Stimulated activated CD4-positive, alpha-beta T cell treated with anti-CD3 and anti-CD28 coated beads, TNF-alpha, amount 100 ng/mL, for 1 hour (primary cell): ENCODE results near the gene OTOGL.

ENCODE experiments used
- DNase-seq, 3 donors: peaks; one replicate each; pipeline ENCODE4 v3.0.0-alpha.2; 2020; ENCODE audit warnings: low read depth in 3 of 3, low spot score in 1 of 3

The OTOGL gene

DNA sequence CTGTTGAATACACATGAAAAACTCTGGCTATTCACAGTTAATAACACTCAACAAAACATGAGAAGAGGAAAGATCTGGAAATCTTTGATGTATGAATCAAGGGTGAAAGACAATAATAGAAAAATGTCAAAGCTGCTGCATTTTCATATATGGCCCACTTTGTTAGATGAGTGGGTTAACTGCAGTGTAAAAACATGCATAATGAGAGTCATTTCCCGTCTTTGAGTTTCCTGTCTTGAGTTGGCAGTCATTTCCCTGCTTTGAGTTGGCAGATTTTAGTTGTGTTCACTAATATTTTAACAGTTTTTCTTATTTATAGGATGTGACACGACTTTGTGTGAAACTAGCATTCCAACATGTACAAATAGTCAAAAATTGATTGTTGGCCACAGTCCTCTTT lies 256.8 kb downstream of the OTOGL start:
- DNase-seq = no peak

GRCh38 chr12:80359703-80360102 lies 260.4 kb downstream of the OTOGL start:
- DNase-seq = no peak

- DNase-seq = no peak
Observed at GRCh38 chr12:80364056-80364455, 264.7 kb downstream of the OTOGL start.

GRCh38 chr12:80373666-80374065 lies 274.3 kb downstream of the OTOGL start:
- DNase-seq = no peak

- no peak for DNase-seq
Observed at GRCh38 chr12:80374615-80375014, 275.3 kb downstream of the OTOGL start.

GRCh38 chr12:80377140-80377794 lies 277.9 kb downstream of the OTOGL start:
- no peak for DNase-seq

- DNase-seq = no peak
Observed at GRCh38 chr12:80381121-80381520, 281.8 kb downstream of the OTOGL start.

DNA sequence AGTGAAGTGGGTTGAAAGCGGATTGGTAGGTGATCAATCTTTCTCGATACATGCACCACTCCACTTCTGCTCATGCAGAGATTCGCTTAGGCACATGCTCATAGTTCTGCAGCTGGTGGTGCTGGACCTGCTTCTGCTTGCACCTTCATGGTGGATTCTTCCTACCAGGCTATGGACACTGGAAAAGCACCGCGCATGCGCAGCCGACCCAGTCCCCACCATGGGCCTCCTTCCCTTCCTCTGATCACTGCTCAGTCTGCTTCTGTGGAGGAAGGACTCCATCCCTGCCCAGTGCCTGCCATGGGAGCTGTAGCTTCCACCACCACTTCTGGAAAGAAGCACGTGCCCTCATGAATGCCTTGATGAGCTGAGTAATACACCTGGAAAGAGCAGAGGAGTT lies 282.9 kb downstream of the OTOGL start:
- no peak for DNase-seq

GRCh38 chr12:80400571-80400991 lies 301.2 kb downstream of the OTOGL start:
- DNase-seq = no peak

DNA sequence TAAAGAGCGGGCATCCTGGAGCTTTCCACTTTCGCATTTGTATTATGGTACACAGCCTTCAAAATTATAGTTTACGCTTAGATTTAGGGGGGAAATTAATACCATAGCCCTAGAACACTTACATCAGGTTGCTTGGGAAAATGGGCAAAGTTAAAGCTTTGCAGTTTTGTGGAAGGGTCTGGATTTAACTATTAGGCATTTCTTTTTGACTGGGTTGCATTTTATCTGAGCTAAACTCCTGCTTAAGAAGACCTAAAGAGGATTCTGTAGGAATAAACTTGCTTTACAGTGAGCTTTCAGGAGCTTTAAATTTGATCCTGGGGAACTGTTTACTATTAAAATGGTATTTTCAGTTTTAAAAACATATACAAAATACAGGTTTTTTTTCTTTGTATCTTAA lies 301.9 kb downstream of the OTOGL start:
- DNase-seq = no peak

GRCh38 chr12:80404629-80405028 lies 305.3 kb downstream of the OTOGL start:
- DNase-seq = no peak

GRCh38 chr12:80406253-80406652 lies 306.9 kb downstream of the OTOGL start:
- no peak for DNase-seq

- DNase-seq = no peak
Observed at GRCh38 chr12:80411787-80412186, 312.4 kb downstream of the OTOGL start.

DNA sequence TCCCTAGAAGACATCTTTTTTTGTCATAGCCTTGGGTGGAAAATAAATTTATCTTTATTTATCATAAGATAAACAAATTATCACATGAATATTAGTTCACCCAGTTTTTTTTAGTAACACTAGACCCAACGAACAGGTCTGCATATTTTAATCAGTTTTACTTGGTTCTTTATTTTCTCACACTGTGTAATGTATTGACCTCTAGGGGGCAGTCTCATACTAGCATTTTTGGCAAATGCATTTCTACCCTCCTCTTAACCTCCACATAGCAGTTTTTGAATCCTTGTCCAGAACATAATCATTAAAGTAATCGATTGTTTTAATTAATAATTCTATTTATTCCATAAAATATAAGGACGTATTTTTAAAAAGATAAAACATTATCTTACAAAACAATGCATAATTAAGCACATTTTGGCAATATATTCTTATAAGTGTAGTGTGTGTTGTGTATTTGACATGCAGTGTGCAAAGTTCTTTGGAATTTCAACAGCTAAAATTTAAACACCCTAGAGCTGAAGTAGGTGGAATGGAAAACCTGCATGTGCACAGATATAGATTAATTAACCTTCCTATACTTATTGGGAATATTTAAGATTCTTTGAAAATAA lies 313.1 kb downstream of the OTOGL start:
- no peak for DNase-seq

DNA sequence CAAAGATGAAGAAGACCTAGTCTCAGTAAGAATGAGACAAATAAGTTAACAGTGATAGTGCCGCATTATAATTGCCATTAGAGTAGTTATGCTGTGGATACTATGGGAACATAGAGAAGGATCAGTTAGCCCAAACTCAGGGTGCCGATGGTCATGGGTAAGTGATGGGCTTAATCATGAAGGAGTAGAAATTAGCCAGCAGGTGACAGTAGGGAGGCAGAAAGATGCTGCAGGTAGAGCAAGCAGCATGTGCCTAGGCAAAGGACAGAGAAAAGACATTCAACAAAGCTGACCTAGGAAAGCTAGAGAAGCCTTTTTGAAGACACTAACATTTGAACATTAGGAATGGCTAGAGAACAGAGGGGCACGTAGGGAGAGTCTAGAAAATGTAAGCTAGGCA lies 314.1 kb downstream of the OTOGL start:
- no peak for DNase-seq

- no peak for DNase-seq
Observed at GRCh38 chr12:80415466-80415865, 316.1 kb downstream of the OTOGL start.

- no peak for DNase-seq
Observed at GRCh38 chr12:80419644-80420043, 320.3 kb downstream of the OTOGL start.

GRCh38 chr12:80420075-80420474 lies 320.7 kb downstream of the OTOGL start:
- DNase-seq = no peak

DNA sequence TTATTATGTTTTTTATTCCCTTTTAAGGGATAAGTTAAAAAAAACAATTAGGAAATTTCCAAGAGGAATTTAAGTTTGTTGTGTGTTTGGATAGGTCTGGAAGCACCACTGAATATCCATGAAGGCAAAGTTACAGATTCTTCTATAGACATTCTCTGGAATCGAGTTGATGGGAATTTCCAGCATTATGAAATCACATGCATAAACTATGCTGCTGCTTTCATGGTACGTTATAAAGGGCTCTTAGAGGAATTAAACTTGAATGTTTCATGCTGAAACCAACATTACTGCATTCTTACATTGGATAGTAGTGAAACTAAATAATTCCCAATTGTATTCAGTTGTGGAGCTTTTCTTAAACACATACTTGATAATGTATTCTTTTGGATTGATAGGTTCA lies 323.2 kb downstream of the OTOGL start:
- DNase-seq = no peak
